Natural killer cell (primary cell): ENCODE results near the gene FMO5. TPM values are rescaled to one million over a fixed set of nuclear protein-coding genes. Genes with fewer than 3 reads are reported as not detected.

Experiments used
- ATAC-seq, 3 donors: fragments of 150-1000 bp in 2 of 3; fragments of 200-7000 bp in 1 of 3; cut with Tn5 transposase; 1 replicate in 1 of 3; 2 replicates in 2 of 3; pipeline ENCODE4 v1.10.0; 2021; ENCODE audit warnings: mild to moderate bottlenecking in 2 of 3, moderate library complexity in 2 of 3
- DNase-seq, 2 donors: peaks; one replicate each; pipeline versions ENCODE4 v3.0.0 to v3.0.0-alpha.2; 2013 to 2021; ENCODE audit warnings: mixed read lengths in 1 of 2
- H3K27ac ChIP-seq: one replicate; pipeline ENCODE4 v1.5.1; 2013; ENCODE audit warnings: mild to moderate bottlenecking, low read length
- H3K27me3 ChIP-seq: one replicate; pipeline ENCODE4 v1.6.1; 2013; ENCODE audit warnings: low read length; ENCODE audit not compliant: control insufficient read depth, insufficient read depth
- H3K36me3 ChIP-seq: one replicate; pipeline ENCODE4 v1.6.1; 2013; ENCODE audit warnings: low read length; ENCODE audit not compliant: control insufficient read depth, insufficient read depth
- H3K4me1 ChIP-seq: one replicate; pipeline ENCODE4 v1.6.1; 2013; ENCODE audit warnings: low read length; ENCODE audit not compliant: control insufficient read depth, insufficient read depth
- H3K4me3 ChIP-seq: one replicate; pipeline ENCODE4 v1.5.1; 2013; ENCODE audit warnings: low read length
- H3K9me3 ChIP-seq: one replicate; pipeline ENCODE4 v1.6.1; 2013; ENCODE audit warnings: low read length; ENCODE audit not compliant: control insufficient read depth, insufficient read depth
- H3K27ac Mint-ChIP-seq, 2 donors: one replicate each; pipeline ENCODE4 v1.8.0; 2022; ENCODE audit warnings: mild to moderate bottlenecking in 2 of 2, mixed read lengths in 2 of 2, moderate library complexity in 1 of 2
- H3K27me3 Mint-ChIP-seq, 2 donors: one replicate each; pipeline ENCODE4 v1.8.0; 2022; ENCODE audit warnings: low read depth in 2 of 2, mixed read lengths in 2 of 2
- H3K36me3 Mint-ChIP-seq: one replicate; pipeline ENCODE4 v1.8.0; 2022; ENCODE audit warnings: mixed read lengths
- H3K4me1 Mint-ChIP-seq, 2 donors: one replicate each; pipeline ENCODE4 v1.8.0; 2022; ENCODE audit warnings: mixed read lengths in 2 of 2
- H3K4me3 Mint-ChIP-seq: one replicate; pipeline ENCODE4 v1.8.0; 2022; ENCODE audit warnings: mild to moderate bottlenecking, moderate library complexity, mixed read lengths
- H3K9me3 Mint-ChIP-seq, 2 donors: one replicate each; pipeline ENCODE4 v1.8.0; 2022; ENCODE audit warnings: mixed read lengths in 2 of 2
- CTCF ChIP-seq: fragments of 200-600 bp; IDR thresholded peaks from one replicate; pipeline ENCODE4 v1.8.0; 2022; ENCODE audit warnings: antibody characterized with exemption
- WGBS: methylation state at CpG from one replicate; pipeline ENCODE4 v1.1.7; 2013; ENCODE audit warnings: missing lambda C conversion rate; ENCODE audit not compliant: insufficient coverage; 5-methylcytosine and 5-hydroxymethylcytosine counted together
- intact Hi-C: fragments of 100-400 bp; cut with micrococcal nuclease; formaldehyde crosslinking; loops from one replicate; pipeline ENCODE4 v1.14.2; 2022
- total RNA-seq, 4 donors: library from RNA; stranded (reverse); fragments of 120-200 nt in 1 of 4; gene quantifications; one replicate each; pipeline versions ENCODE4 v1.2.3 to v1.2.4, GENCODE V29; 2013 to 2022

FMO5 gene
- total RNA-seq, 3 donors from 2014 or later (not counting 1 experiment from before 2014, with no cell fraction given) = 5.8 to 6.0 (median 6.0) TPM

GRCh38 chr1:147246910-147247655 is 21.9 kb upstream of the FMO5 start:
- peaks cover 47 to 56% of the 10 kb centered on the region in 2 donors for H3K4me1 Mint-ChIP-seq
- no peaks in the 10 kb centered on the region for H3K9me3 Mint-ChIP-seq
- no peaks in the 10 kb centered on the region for H3K36me3 Mint-ChIP-seq
- no peaks in the 10 kb centered on the region for H3K27me3 Mint-ChIP-seq
- H3K27me3 ChIP-seq = no peaks in the 10 kb centered on the region
- H3K9me3 ChIP-seq = no peaks in the 10 kb centered on the region
- no peak for DNase-seq
- intact Hi-C loops = loop anchor here (10.0 kb wide), 1 partner anchor 1008 kb away; no protein-coding TSS in a partner anchor
- H3K27ac Mint-ChIP-seq = peak overlapping the region in 1 of 2 donors; percentile 35
- TF ChIP-seq CTCF = no peak
- no peak overlapping the region for H3K27ac ChIP-seq
- peaks cover 6% of the 10 kb centered on the region for H3K4me1 ChIP-seq
- no peaks in the 10 kb centered on the region for H3K36me3 ChIP-seq
- 60% methylated on average over 2 of the region's 2 CpGs for WGBS
- no peak overlapping the region for H3K4me3 Mint-ChIP-seq
- no peak overlapping the region for H3K4me3 ChIP-seq
- ATAC-seq = no peak

GRCh38 chr1:147246044-147246690 is 21.0 kb upstream of the FMO5 start:
- peaks cover 49 to 58% of the 10 kb centered on the region in 2 donors for H3K4me1 Mint-ChIP-seq
- TF ChIP-seq CTCF = no peak
- H3K9me3 Mint-ChIP-seq = no peaks in the 10 kb centered on the region
- no peaks in the 10 kb centered on the region for H3K36me3 Mint-ChIP-seq
- no peak for DNase-seq
- no peak overlapping the region for H3K27ac Mint-ChIP-seq
- Histone ChIP-seq H3K27me3 (no peaks in the 10 kb centered on the region), H3K4me3 (no peak overlapping the region), H3K9me3 (no peaks in the 10 kb centered on the region), H3K36me3 (no peaks in the 10 kb centered on the region), H3K4me1 (peaks cover 8% of the 10 kb centered on the region), H3K27ac (no peak overlapping the region)
- H3K27me3 Mint-ChIP-seq = no peaks in the 10 kb centered on the region
- no peak for ATAC-seq
- intact Hi-C loops = loop anchor here (10.0 kb wide), 1 partner anchor 1009 kb away; no protein-coding TSS in a partner anchor
- H3K4me3 Mint-ChIP-seq = no peak overlapping the region
- WGBS = no CpG with 5 or more reads among the region's 2 CpGs

DNA sequence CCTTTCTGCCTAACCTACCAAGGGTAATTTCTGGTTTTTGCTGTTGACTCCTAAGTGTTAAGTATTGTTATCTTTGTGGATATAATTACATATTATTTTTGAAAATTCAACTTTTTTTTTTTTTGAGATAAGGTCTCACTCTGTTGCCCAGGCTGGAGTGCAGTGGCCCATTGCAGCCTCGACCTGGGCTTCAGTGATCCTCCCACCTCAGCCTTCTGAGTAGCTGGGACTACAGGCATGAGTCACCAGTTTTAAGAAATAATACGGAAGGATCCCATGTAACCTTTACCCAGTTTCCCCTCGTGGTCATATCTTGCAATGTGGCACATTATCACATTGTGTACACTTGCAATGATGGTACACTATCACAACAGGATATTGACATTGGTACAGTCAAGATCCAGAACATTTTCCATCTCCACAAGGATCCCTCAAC is 20.5 kb upstream of the FMO5 start:
- Mint-ChIP-seq H3K4me1 (peaks cover 49 to 52% of the 10 kb centered on the region in 2 donors), H3K27me3 (no peaks in the 10 kb centered on the region), H3K4me3 (no peak overlapping the region), H3K36me3 (no peaks in the 10 kb centered on the region), H3K9me3 (no peaks in the 10 kb centered on the region), H3K27ac (no peak overlapping the region)
- Histone ChIP-seq H3K9me3 (no peaks in the 10 kb centered on the region), H3K4me1 (peaks cover 8% of the 10 kb centered on the region), H3K27ac (no peak overlapping the region), H3K4me3 (no peak overlapping the region), H3K27me3 (no peaks in the 10 kb centered on the region), H3K36me3 (no peaks in the 10 kb centered on the region)
- no peak for ATAC-seq
- intact Hi-C loops = loop anchor here (10.0 kb wide), 1 partner anchor 1009 kb away; no protein-coding TSS in a partner anchor
- WGBS = 63% methylated on average over 3 of the region's 3 CpGs
- no peak for TF ChIP-seq CTCF
- no peak for DNase-seq
